NCI-H460 (cell line): ENCODE data around the gene ADCY3. TPM values are rescaled to one million over a fixed set of nuclear protein-coding genes. Genes with fewer than 3 reads are reported as not detected.

Experiments
- DNase-seq: peaks from one replicate; pipeline ENCODE4 v3.0.0-alpha.2; 2016; ENCODE audit warnings: low read depth; ENCODE audit errors: extremely low read depth
- polyA plus RNA-seq: library from polyadenylated mRNA; depleted of rRNA; stranded (reverse); fragments of >200 nt; gene quantifications from 2 replicates; pipeline ENCODE4 v1.2.3, GENCODE V29; 2014; cell fraction: nucleus; rRNA removed
- total RNA-seq: library from RNA; depleted of rRNA; stranded (reverse); fragments of >200 nt; shearing (Covaris generic); gene quantifications from 2 replicates; pipeline ENCODE4 v1.2.3, GENCODE V29; 2014; rRNA removed

Gene ADCY3
- 28.1 and 35.9 TPM in 2 replicates for total RNA-seq
- 109 and 125 TPM in 2 replicates for polyA plus RNA-seq

GRCh38 chr2:24920098-24920808, at the start of gene ADCY3:
TSS of gene ADCY3 (minus strand) at chr2:24920237. CDS start at chr2:24918987, 1,250 bp downstream.
- DNase-seq: peak; percentile 23

GRCh38 chr2:24969784-24970183, 49.7 kb upstream of the ADCY3 start:
- DNase-seq: no peak

- DNase-seq: no peak
These were observed 41.9 kb upstream of the ADCY3 start for GRCh38 chr2:24961903-24962302.

GRCh38 chr2:24959761-24960160, 39.7 kb upstream of the ADCY3 start:
- no peak for DNase-seq

GRCh38 chr2:24958411-24958935, 38.4 kb upstream of the ADCY3 start:
- DNase-seq: no peak

- no peak for DNase-seq
These were observed 37.9 kb upstream of the ADCY3 start for GRCh38 chr2:24957976-24958375.

GRCh38 chr2:24957221-24957620, 37.2 kb upstream of the ADCY3 start:
- no peak for DNase-seq

GRCh38 chr2:24955921-24956320, 35.9 kb upstream of the ADCY3 start:
- DNase-seq: no peak

- DNase-seq: no peak
These were observed 35.2 kb upstream of the ADCY3 start for GRCh38 chr2:24955232-24955631.

- no peak for DNase-seq
These were observed 30.1 kb upstream of the ADCY3 start for GRCh38 chr2:24950102-24950501.

- DNase-seq: no peak
These were observed 28.5 kb upstream of the ADCY3 start for GRCh38 chr2:24948506-24948905.

GRCh38 chr2:24947561-24948157, 27.6 kb upstream of the ADCY3 start:
- DNase-seq: no peak

- DNase-seq: no peak
These were observed 25.9 kb upstream of the ADCY3 start for GRCh38 chr2:24945907-24946306.

- DNase-seq: no peak
These were observed 23.5 kb upstream of the ADCY3 start for GRCh38 chr2:24943427-24944053.

- no peak for DNase-seq
These were observed 19.3 kb upstream of the ADCY3 start for GRCh38 chr2:24939353-24939752.

- DNase-seq: no peak
These were observed 17.2 kb upstream of the ADCY3 start for GRCh38 chr2:24937236-24937635.

GRCh38 chr2:24935145-24935544, 15.1 kb upstream of the ADCY3 start:
- no peak for DNase-seq

- no peak for DNase-seq
These were observed 12.7 kb upstream of the ADCY3 start for GRCh38 chr2:24932715-24933114.

- DNase-seq: no peak
These were observed 10.7 kb upstream of the ADCY3 start for GRCh38 chr2:24930768-24931167.

GRCh38 chr2:24929230-24929629, 9.2 kb upstream of the ADCY3 start:
- no peak for DNase-seq

- DNase-seq: no peak
These were observed 8.0 kb upstream of the ADCY3 start for GRCh38 chr2:24928036-24928435.
